SK-N-SH (cell line): ENCODE data around the gene AMER1.

ENCODE experiments used
- FOXM1 ChIP-seq: IDR thresholded peaks from 2 replicates; pipeline ENCODE4 v1.4.0; 2012; ENCODE audit warnings: low read depth, mild to moderate bottlenecking
- GABPA ChIP-seq: IDR thresholded peaks from 2 replicates; pipeline ENCODE4 v1.4.0; 2012; ENCODE audit warnings: low read depth, mild to moderate bottlenecking
- PBX3 ChIP-seq: IDR thresholded peaks from 2 replicates; pipeline ENCODE4; 2012
- POLR2AphosphoS5 ChIP-seq: IDR thresholded peaks from 2 replicates; pipeline ENCODE4 v1.6.1; 2012; ENCODE audit warnings: low read depth, low read length
- RAD21 ChIP-seq: IDR thresholded peaks from 2 replicates; pipeline ENCODE4 v1.6.1; 2012; ENCODE audit warnings: mild to moderate bottlenecking, low read length
- ZBTB33 ChIP-seq: IDR thresholded peaks from 2 replicates; pipeline ENCODE4 v1.4.0; 2012; ENCODE audit warnings: low read depth, borderline replicate concordance
- TF ChIP-seq, protein P1 (sequence below): fragments of 200-600 bp; sonication (generic); IDR thresholded peaks from 2 replicates; pipeline ENCODE4 v1.6.1; 2017; ENCODE audit warnings: antibody characterized with exemption, mild to moderate bottlenecking, moderate library complexity

DNA sequence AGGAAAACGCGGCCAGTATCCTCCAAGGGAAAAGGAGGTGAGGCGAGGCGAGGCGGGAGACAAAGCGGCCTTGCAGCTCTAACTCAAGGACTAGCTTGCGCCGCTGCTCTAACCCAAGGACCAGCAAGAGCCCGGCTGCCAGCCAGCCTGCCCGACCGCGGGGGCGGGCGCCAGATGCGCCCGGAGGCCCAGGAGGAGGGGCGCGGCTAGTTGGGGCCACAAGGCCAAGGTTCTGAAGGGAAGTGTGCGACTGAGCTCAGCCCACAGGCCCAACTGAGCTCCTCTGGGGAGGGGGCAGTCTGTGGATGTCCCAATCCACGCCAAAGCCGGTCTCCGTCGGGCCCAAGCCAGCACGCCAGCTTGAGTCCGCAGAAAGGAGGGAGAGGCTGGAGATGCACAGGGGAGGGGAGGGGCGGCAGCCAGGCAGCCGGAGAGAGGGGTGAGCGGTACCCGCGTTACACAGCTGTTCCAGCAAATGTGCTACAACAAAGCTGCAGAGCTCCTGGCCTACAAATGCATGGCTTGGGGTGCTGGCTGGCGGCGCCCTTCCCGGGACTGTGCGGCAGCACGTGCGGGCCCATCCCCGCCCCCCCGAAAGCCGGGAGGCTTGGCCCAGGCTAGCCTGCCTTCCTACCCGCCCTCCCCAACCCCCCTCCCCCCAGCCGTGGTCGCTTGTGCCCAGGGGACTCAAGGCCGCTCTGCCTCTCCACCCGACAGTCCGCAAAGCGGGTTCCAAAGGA, 637 bp downstream of the AMER1 start:
- TF ChIP-seq, protein P1, sequence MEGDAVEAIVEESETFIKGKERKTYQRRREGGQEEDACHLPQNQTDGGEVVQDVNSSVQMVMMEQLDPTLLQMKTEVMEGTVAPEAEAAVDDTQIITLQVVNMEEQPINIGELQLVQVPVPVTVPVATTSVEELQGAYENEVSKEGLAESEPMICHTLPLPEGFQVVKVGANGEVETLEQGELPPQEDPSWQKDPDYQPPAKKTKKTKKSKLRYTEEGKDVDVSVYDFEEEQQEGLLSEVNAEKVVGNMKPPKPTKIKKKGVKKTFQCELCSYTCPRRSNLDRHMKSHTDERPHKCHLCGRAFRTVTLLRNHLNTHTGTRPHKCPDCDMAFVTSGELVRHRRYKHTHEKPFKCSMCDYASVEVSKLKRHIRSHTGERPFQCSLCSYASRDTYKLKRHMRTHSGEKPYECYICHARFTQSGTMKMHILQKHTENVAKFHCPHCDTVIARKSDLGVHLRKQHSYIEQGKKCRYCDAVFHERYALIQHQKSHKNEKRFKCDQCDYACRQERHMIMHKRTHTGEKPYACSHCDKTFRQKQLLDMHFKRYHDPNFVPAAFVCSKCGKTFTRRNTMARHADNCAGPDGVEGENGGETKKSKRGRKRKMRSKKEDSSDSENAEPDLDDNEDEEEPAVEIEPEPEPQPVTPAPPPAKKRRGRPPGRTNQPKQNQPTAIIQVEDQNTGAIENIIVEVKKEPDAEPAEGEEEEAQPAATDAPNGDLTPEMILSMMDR = no peak
- TF ChIP-seq POLR2AphosphoS5 = no peak
- TF ChIP-seq RAD21 = no peak
- TF ChIP-seq FOXM1 = no peak
- no peak for TF ChIP-seq GABPA
- TF ChIP-seq PBX3 = no peak
- no peak for TF ChIP-seq ZBTB33
